NCI-H774 (cell line): ENCODE results near the gene VCP.

Experiments used
- DNase-seq: peaks from one replicate; lab custom pipeline; 2025; lab: John Stamatoyannopoulos, UW

The VCP gene

GRCh38 chr9:35072461-35073278 is at the start of gene VCP:
Gene VCP, minus strand, starts transcription at chr9:35072625. Its CDS starts 272 bp downstream, at chr9:35072353.
- DNase-seq, result peak; percentile 98

- DNase-seq, result peak; percentile 78
These were observed 44.6 kb upstream of the VCP start for GRCh38 chr9:35116898-35117551.

DNA sequence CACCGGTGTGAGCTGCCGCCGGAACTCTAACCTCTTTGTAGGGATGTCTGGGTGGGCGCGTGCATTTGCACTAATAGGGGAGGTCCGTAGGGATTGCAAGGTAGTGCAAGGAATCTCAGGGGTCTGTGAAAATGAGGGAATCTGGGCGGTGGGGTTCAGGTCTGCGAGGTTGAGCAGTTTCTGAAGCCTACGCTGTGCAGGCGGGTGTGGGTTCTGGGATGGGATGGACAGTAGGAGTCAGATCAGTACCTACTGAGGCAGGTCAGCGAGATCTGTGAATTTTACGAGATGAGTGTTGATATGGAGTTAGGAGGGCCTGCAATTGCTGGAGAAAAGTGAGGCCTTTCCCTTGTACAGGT is 44.1 kb upstream of the VCP start:
- DNase-seq, result no peak

- peak; percentile 94 for DNase-seq
These were observed 43.5 kb upstream of the VCP start, which contains the start of gene ATOSB for GRCh38 chr9:35115680-35116538. Gene ATOSB, minus strand, starts transcription at chr9:35115862. Its CDS starts 7,588 bp downstream, at chr9:35108274.

DNA sequence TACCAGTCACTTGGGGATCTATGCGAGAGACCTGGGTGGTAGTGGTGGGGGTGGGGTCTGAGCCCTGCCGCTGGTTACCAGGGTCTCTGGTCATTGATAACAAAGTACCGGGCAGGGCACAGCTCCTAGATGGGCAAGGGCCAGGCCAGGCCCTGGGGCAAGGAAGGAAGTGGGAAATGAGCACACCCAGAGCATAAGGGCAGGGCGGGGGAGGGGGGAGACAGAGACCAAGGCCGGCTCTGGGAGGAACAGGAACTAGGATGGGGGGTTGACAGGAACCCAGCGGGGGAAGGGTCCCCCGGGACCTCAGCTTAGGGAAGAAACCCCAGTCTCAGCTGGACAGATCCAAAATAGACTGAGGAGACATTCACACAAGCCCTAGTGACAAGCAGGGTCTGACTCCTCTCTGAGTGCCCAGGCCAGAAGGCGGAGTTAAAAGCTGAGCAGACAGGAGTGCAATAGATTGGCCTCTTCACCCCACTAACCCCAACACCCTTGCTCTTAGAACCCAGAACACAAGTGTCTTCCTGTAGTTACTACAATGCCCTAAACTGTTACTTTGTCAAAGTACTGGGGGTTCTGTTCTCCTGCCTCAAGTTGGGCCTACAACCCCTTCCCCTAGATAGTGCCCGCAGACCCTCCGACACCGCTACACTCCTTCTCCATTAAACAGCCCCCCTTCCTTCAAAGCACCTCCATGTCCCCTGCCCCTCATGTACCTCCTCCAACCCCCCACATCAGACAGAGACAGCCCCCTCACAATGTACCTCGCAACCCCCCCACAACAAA is 42.6 kb upstream of the VCP start:
- DNase-seq, result no peak

- peak; percentile 4 for DNase-seq
These were observed 41.9 kb upstream of the VCP start for GRCh38 chr9:35114113-35114839.

- DNase-seq, result no peak
These were observed 40.0 kb upstream of the VCP start for GRCh38 chr9:35112257-35113020.

GRCh38 chr9:35111001-35111933 is 38.8 kb upstream of the VCP start:
- peak; percentile 96 for DNase-seq

GRCh38 chr9:35110327-35110761 is 37.9 kb upstream of the VCP start:
- no peak for DNase-seq

- DNase-seq, result no peak
These were observed 36.6 kb upstream of the VCP start for GRCh38 chr9:35108946-35109575.

DNA sequence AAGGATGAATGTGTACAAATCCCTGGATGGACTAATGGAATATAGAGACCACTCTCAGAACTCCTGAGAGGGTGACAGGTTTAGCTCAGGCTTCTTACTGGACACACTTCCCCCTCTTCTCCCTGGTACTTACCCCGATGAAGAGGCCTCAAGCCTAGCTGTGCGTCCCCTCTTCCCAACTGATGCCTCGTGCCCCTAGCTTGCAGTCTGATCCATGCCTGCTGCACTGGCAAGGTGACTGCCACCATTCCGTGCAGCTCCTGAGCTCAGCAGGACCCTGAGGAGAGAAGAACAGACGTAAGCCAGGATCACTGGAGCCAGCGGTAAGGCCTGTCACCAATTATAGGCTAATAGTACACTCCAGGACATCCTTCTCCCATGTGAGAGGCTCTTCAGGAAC is 36.0 kb upstream of the VCP start:
- no peak for DNase-seq

DNA sequence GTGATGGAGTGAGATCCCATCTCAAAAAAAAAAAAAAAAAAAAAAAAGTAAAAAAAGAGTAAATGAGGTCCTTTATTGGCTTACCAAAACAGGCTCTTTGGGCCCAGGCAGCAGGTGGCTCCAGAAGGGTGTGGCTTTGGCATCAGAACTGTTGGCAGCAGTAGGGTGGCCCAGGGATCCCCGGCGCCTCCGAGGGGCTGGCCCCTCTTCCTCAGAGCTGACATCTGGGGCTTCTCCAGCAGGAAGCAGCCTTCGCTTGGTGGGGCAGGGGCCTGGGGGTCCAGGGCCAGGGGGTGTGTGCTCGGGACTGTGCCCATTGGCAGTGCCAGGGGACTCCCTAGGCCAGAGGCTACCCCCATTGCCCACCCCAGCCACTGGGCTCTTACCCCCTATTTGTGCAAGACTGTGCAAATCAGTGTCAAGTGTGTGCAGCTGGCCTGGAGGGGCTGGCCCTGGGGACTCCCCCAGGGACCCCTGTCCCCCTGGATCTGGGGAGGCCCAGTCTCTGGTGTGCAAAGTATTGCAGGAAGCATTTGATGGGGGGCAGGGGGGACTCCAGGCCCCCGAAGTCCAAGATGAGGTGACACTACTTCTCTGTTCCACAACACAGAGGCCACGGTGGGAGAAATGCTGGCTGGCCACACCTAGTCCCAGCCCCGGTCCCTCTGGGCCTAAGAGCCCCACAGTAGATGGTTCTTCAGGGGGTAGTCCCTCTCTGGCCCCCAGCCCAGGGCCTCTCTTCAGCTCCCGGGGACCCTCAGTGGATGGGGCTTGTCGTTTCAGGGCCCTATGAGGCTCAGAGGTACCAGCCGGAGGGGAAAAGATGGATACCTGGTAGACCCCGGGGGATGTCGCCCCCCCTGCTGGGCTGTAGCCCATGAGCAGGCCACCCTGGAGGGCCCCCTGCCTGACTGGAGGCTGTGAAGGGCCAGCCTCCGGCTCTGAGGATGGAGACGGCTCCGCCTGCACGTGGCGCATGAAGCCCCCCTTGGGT is 35.2 kb upstream of the VCP start:
- DNase-seq, result no peak

DNA sequence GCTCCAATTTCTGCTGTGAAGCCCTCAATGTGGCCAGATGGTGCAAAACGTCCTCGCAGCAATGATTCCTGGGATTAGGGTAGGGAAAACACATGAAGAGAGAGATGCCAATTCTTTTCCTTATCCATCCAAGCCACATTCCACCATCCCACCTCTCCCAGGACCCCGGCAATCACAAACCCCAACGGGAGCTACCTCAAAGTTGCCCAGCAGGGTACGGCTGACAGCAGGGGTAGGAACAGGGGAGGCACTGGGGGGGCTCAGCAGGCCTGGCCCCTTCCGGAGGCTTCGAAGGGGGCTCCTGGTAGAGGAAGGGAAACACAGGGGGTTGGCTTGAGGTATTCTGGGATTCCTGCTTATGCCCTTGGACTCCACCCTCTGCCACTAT is 33.9 kb upstream of the VCP start:
- DNase-seq, result no peak

- no peak for DNase-seq
These were observed 33.3 kb upstream of the VCP start for GRCh38 chr9:35105571-35106342.

- no peak for DNase-seq
These were observed 32.7 kb upstream of the VCP start for GRCh38 chr9:35105126-35105525.

GRCh38 chr9:35104586-35104985 is 32.2 kb upstream of the VCP start:
- DNase-seq, result no peak
